ENCODE measurements around the gene TYW1B.

GRCh38 chr7:72785166-72785955 is 42.6 kb downstream of the TYW1B start:
- TF ChIP-seq POLR2A (IDR thresholded peaks at IDR 0.05) (no peak), CTCF (IDR thresholded peaks at IDR 0.05) (no peak)
